Urinary bladder (tissue), 4 donors: ENCODE results near the gene PABPN1. TPM values are rescaled to one million over a fixed set of nuclear protein-coding genes. Genes with fewer than 3 reads are reported as not detected.

Source experiments
- DNase-seq: peaks from one replicate; pipeline ENCODE4 v3.0.0-alpha.2; 2015; ENCODE audit errors: extremely low spot score
- H3K27ac ChIP-seq: one replicate; pipeline ENCODE4 v1.5.1; 2013; ENCODE audit warnings: low read depth, mild to moderate bottlenecking, moderate library complexity
- H3K36me3 ChIP-seq: one replicate; pipeline ENCODE4 v1.6.1; 2013; ENCODE audit warnings: mild to moderate bottlenecking, moderate library complexity; ENCODE audit not compliant: insufficient read depth
- H3K4me1 ChIP-seq: one replicate; pipeline ENCODE4 v1.6.1; 2013; ENCODE audit warnings: mild to moderate bottlenecking, moderate library complexity; ENCODE audit not compliant: insufficient read depth
- H3K4me3 ChIP-seq: one replicate; pipeline ENCODE4 v1.5.1; 2013; ENCODE audit warnings: low read depth, low read length
- WGBS: extraction: QIAGEN DNeasy Blood & Tissue Kit; methylation state at CpG from one replicate; pipeline ENCODE4 v1.1.7; 2013; 5-methylcytosine and 5-hydroxymethylcytosine counted together
- polyA plus RNA-seq: library from polyadenylated mRNA; stranded (reverse); fragments of 200-250 nt; gene quantifications from one replicate; pipeline ENCODE4 v1.2.3, GENCODE V29; 2013
- total RNA-seq: library from RNA; depleted of rRNA; stranded (reverse); fragments of >200 nt; gene quantifications from one replicate; pipeline ENCODE4 v1.2.3, GENCODE V29; 2014
- donor health status: healthy with polysubstance abuse.
- donor health status: healthy.

Gene PABPN1
- total and polyA plus RNA-seq, 2 donors, result 52.0 to 84.0 TPM

- H3K36me3 ChIP-seq, result no peaks in the 10 kb centered on the region
- peaks cover 1% of the 10 kb centered on the region for H3K4me1 ChIP-seq
- 8% methylated on average over 21 of the region's 21 CpGs for WGBS
- no peak for DNase-seq
- H3K27ac ChIP-seq, result peak overlapping the region; percentile 97
- H3K4me3 ChIP-seq, result peak overlapping the region; percentile 57
Observed at GRCh38 chr14:23364164-23365035, 43.1 kb downstream of the PABPN1 start.

GRCh38 chr14:23365036-23365731, 43.9 kb downstream of the PABPN1 start, which contains the start of gene EFS:
TSS of gene EFS (minus strand) at chr14:23365172. CDS start at chr14:23365025, 147 bp downstream.
- Histone ChIP-seq H3K4me3 (peak within 1 kb of the TSS; percentile 57), H3K27ac (peak within 1 kb of the TSS; percentile 97), H3K36me3 (no peaks in the 10 kb centered on the region), H3K4me1 (peaks cover 1% of the 10 kb centered on the region)
- no peak for DNase-seq
- WGBS, result 1% methylated on average over 74 of the region's 74 CpGs

GRCh38 chr14:23365732-23366425, 44.6 kb downstream of the PABPN1 start:
- peak overlapping the region; percentile 97 for H3K27ac ChIP-seq
- H3K4me3 ChIP-seq, result peak overlapping the region; percentile 57
- H3K36me3 ChIP-seq, result no peaks in the 10 kb centered on the region
- DNase-seq, result peak; percentile 89
- WGBS, result 2% methylated on average over 48 of the region's 51 CpGs
- peaks cover 1% of the 10 kb centered on the region for H3K4me1 ChIP-seq

GRCh38 chr14:23366426-23366921, 45.2 kb downstream of the PABPN1 start:
- WGBS, result 13% methylated on average over 34 of the region's 34 CpGs
- H3K4me3 ChIP-seq, result peak overlapping the region; percentile 57
- no peaks in the 10 kb centered on the region for H3K36me3 ChIP-seq
- H3K4me1 ChIP-seq, result no peaks in the 10 kb centered on the region
- peak overlapping the region; percentile 97 for H3K27ac ChIP-seq
- DNase-seq, result peak; percentile 81

- Histone ChIP-seq H3K4me3 (no peak overlapping the region), H3K27ac (no peak overlapping the region), H3K36me3 (no peaks in the 10 kb centered on the region), H3K4me1 (no peaks in the 10 kb centered on the region)
- 68% methylated on average over 1 of the region's 1 CpG for WGBS
- DNase-seq, result no peak
Observed at GRCh38 chr14:23370221-23370620, 49.0 kb downstream of the PABPN1 start.

- no peaks in the 10 kb centered on the region for H3K36me3 ChIP-seq
- H3K4me1 ChIP-seq, result no peaks in the 10 kb centered on the region
- WGBS, result 95% methylated on average over 1 of the region's 1 CpG
- no peak overlapping the region for H3K27ac ChIP-seq
- no peak overlapping the region for H3K4me3 ChIP-seq
- no peak for DNase-seq
Observed at GRCh38 chr14:23371865-23372264, 50.6 kb downstream of the PABPN1 start.

GRCh38 chr14:23372509-23372908, 51.3 kb downstream of the PABPN1 start, which contains the start of gene IL25:
TSS of gene IL25 (plus strand) at chr14:23372809.
- DNase-seq, result no peak
- no peaks in the 10 kb centered on the region for H3K36me3 ChIP-seq
- H3K27ac ChIP-seq, result no peak within 1 kb of the TSS
- H3K4me3 ChIP-seq, result no peak within 1 kb of the TSS
- no peaks in the 10 kb centered on the region for H3K4me1 ChIP-seq
- WGBS, result 75% methylated on average over 2 of the region's 2 CpGs

- no peak overlapping the region for H3K27ac ChIP-seq
- no peak overlapping the region for H3K4me3 ChIP-seq
- no peak for DNase-seq
- H3K4me1 ChIP-seq, result no peaks in the 10 kb centered on the region
- no peaks in the 10 kb centered on the region for H3K36me3 ChIP-seq
- 86% methylated on average over 3 of the region's 3 CpGs for WGBS
Observed at GRCh38 chr14:23373041-23373440, 51.8 kb downstream of the PABPN1 start.

Other genes with a start within 250 kb of the PABPN1 start
- 87.9 TPM for gene ACIN1, start 226.3 kb upstream of the PABPN1 start, total RNA-seq
- gene ACIN1, start 226.3 kb upstream of the PABPN1 start, polyA plus RNA-seq, result 82.2 TPM
- gene C14orf119, start 226.0 kb upstream of the PABPN1 start, total RNA-seq, result 37.2 TPM
- gene C14orf119, start 226.0 kb upstream of the PABPN1 start, polyA plus RNA-seq, result 51.8 TPM
- gene CIROP, start 216.5 kb upstream of the PABPN1 start, total RNA-seq, result not detected
- gene CIROP, start 216.5 kb upstream of the PABPN1 start, polyA plus RNA-seq, result not detected
- gene CEBPE, start 202.2 kb upstream of the PABPN1 start, total RNA-seq, result not detected
- 0.06 TPM for gene CEBPE, start 202.2 kb upstream of the PABPN1 start, polyA plus RNA-seq
- 8.4 TPM for gene SLC7A8, start 137.8 kb upstream of the PABPN1 start, total RNA-seq
- gene SLC7A8, start 137.8 kb upstream of the PABPN1 start, polyA plus RNA-seq, result 35.5 TPM
- gene RNF212B, start 83.5 kb upstream of the PABPN1 start, total RNA-seq, result not detected
- 0.41 TPM for gene RNF212B, start 83.5 kb upstream of the PABPN1 start, polyA plus RNA-seq
- 7.9 TPM for gene HOMEZ, start 35.3 kb upstream of the PABPN1 start, total RNA-seq
- gene HOMEZ, start 35.3 kb upstream of the PABPN1 start, polyA plus RNA-seq, result 12.4 TPM
- 8.6 TPM for gene PPP1R3E, start 18.6 kb upstream of the PABPN1 start, total RNA-seq
- gene PPP1R3E, start 18.6 kb upstream of the PABPN1 start, polyA plus RNA-seq, result 9.8 TPM
- gene BCL2L2, start 14.6 kb upstream of the PABPN1 start, total RNA-seq, result 19.2 TPM
- 118 TPM for gene BCL2L2, start 14.6 kb upstream of the PABPN1 start, polyA plus RNA-seq
- 30.5 TPM for gene SLC22A17, start 31.4 kb downstream of the PABPN1 start, total RNA-seq
- gene SLC22A17, start 31.4 kb downstream of the PABPN1 start, polyA plus RNA-seq, result 40.8 TPM
- gene EFS, start 43.7 kb downstream of the PABPN1 start, total RNA-seq, result 15.0 TPM
- gene EFS, start 43.7 kb downstream of the PABPN1 start, polyA plus RNA-seq, result 28.7 TPM
- gene IL25, start 51.4 kb downstream of the PABPN1 start, total RNA-seq, result not detected
- not detected for gene IL25, start 51.4 kb downstream of the PABPN1 start, polyA plus RNA-seq
- gene CMTM5, start 55.6 kb downstream of the PABPN1 start, total RNA-seq, result 3.5 TPM
- 2.0 TPM for gene CMTM5, start 55.6 kb downstream of the PABPN1 start, polyA plus RNA-seq
- 0.26 TPM for gene MYH6, start 86.8 kb downstream of the PABPN1 start, total RNA-seq
- not detected for gene MYH6, start 86.8 kb downstream of the PABPN1 start, polyA plus RNA-seq
- gene MYH7, start 114.2 kb downstream of the PABPN1 start, total RNA-seq, result 29.9 TPM
- gene MYH7, start 114.2 kb downstream of the PABPN1 start, polyA plus RNA-seq, result not detected
- gene NGDN, start 148.2 kb downstream of the PABPN1 start, total RNA-seq, result 33.9 TPM
- 48.3 TPM for gene NGDN, start 148.2 kb downstream of the PABPN1 start, polyA plus RNA-seq
- gene ZFHX2, start 230.3 kb downstream of the PABPN1 start, total RNA-seq, result 0.32 TPM
- 0.71 TPM for gene ZFHX2, start 230.3 kb downstream of the PABPN1 start, polyA plus RNA-seq
- gene THTPA, start 234.8 kb downstream of the PABPN1 start, total RNA-seq, result 7.1 TPM
- gene THTPA, start 234.8 kb downstream of the PABPN1 start, polyA plus RNA-seq, result 25.3 TPM
- gene AP1G2, start 246.3 kb downstream of the PABPN1 start, total RNA-seq, result 36.3 TPM
- gene AP1G2, start 246.3 kb downstream of the PABPN1 start, polyA plus RNA-seq, result 50.7 TPM